HCT116 (cell line): ENCODE measurements around the gene WDR17. TPM values are rescaled to one million over a fixed set of nuclear protein-coding genes. Genes with fewer than 3 reads are reported as not detected.

Source experiments
- ATAC-seq: fragments of 200-7000 bp; cut with Tn5 transposase; 2 replicates; pipeline ENCODE4 v1.9.1; 2020; ENCODE audit warnings: mild to moderate bottlenecking, moderate library complexity
- BruUV-seq: library from RNA; stranded (reverse); fragments of 400-500 nt; replicated peaks from 2 replicates; lab custom pipeline; 2021; lab: Mats Ljungman, UMichigan
- CTCF ChIA-PET: fragments of 300-600 bp; sonication (Branson Sonifier 250); formaldehyde crosslinking; loops from one replicate; lab custom pipeline; 2021; ENCODE audit warnings: antibody characterized with exemption; lab: Charles Lee
- POLR2A ChIA-PET: fragments of 300-600, 350-600 bp; sonication (Branson Sonifier 250); formaldehyde crosslinking; loops from one replicate; lab custom pipeline; 2021; ENCODE audit warnings: antibody characterized with exemption; lab: Charles Lee
- RAD21 ChIA-PET, 2 experiments: fragments of 300-600 bp; sonication (Branson Sonifier 250); formaldehyde crosslinking; loops; one replicate each; lab custom pipeline; 2023; ENCODE audit warnings: low total read pairs in 2 of 2; ENCODE audit not compliant: uncharacterized antibody in 2 of 2, unreplicated experiment in 2 of 2, low non-redundant PET in 1 of 2; lab: Charles Lee
- DNase-seq: peaks from one replicate; pipeline ENCODE4 v3.0.0-alpha.2; 2010; ENCODE audit warnings: low read depth, low spot score
- H2AFZ ChIP-seq: fragments of 200-600 bp; shearing (Covaris generic), sonication (generic); 2 replicates; pipeline ENCODE4 v1.6.1; 2017; ENCODE audit warnings: low read depth, mixed run types, mixed read lengths, antibody characterized with exemption, low read length; ENCODE audit not compliant: poor library complexity, severe bottlenecking
- H3K27ac ChIP-seq: 2 replicates; pipeline ENCODE4 v1.5.1; 2012; ENCODE audit warnings: low read depth, low read length
- H3K27me3 ChIP-seq: fragments of 200-600 bp; sonication (generic); 2 replicates; pipeline ENCODE4 v1.6.1; 2016; ENCODE audit warnings: mixed run types, low read length, mixed read lengths; ENCODE audit not compliant: insufficient read depth
- H3K36me3 ChIP-seq, 2 experiments: fragments of 200-500 bp in 1 of 2; fragments of 200-600 bp in 1 of 2; sonication (Bioruptor generic) in 1 of 2; sonication (generic) in 1 of 2; 2 replicates each; pipeline versions ENCODE4 v1.5.1 to v1.6.1; 2014 to 2016; ENCODE audit warnings: low read length in 2 of 2, inconsistent platforms in 1 of 2, mixed read lengths in 1 of 2, mixed run types in 1 of 2; ENCODE audit not compliant: insufficient read depth in 2 of 2, control insufficient read depth in 1 of 2
- H3K4me1 ChIP-seq, 2 experiments: fragments of 200-600 bp in 1 of 2; sonication (generic) in 1 of 2; 2 replicates each; pipeline versions ENCODE4 v1.5.1 to v1.6.1; 2012 to 2017; ENCODE audit warnings: low read length in 2 of 2, inconsistent platforms in 1 of 2, mild to moderate bottlenecking in 1 of 2, mixed read lengths in 1 of 2, mixed run types in 1 of 2, moderate library complexity in 1 of 2; ENCODE audit not compliant: insufficient read depth in 2 of 2, control insufficient read depth in 1 of 2
- H3K4me2 ChIP-seq: fragments of 200-600 bp; sonication (generic); 2 replicates; pipeline ENCODE4 v1.6.1; 2017; ENCODE audit warnings: mixed run types, low read length, mixed read lengths
- H3K4me3 ChIP-seq, 2 experiments: fragments of 200-600 bp in 1 of 2; sonication (generic) in 1 of 2; replicated peaks in 1 of 2; 2 replicates each; pipeline ENCODE4 v1.5.1; 2011 to 2016; ENCODE audit warnings: low read length in 2 of 2, control low read depth in 1 of 2, low read depth in 1 of 2, mild to moderate bottlenecking in 1 of 2, mixed read lengths in 1 of 2, mixed run types in 1 of 2
- H3K79me2 ChIP-seq: fragments of 200-600 bp; sonication (generic); 2 replicates; pipeline ENCODE4 v1.6.1; 2017; ENCODE audit warnings: mild to moderate bottlenecking, mixed run types, low read length, moderate library complexity, mixed read lengths; ENCODE audit not compliant: insufficient read depth
- H3K9ac ChIP-seq: fragments of 200-600 bp; sonication (generic); 2 replicates; pipeline ENCODE4 v1.6.1; 2016; ENCODE audit warnings: low read length, mixed read lengths
- H3K9me2 ChIP-seq: fragments of 200-600 bp; sonication (generic), shearing (Covaris generic); 2 replicates; pipeline ENCODE4 v1.6.1; 2017; ENCODE audit warnings: mixed run types, mild to moderate bottlenecking, moderate library complexity; ENCODE audit not compliant: insufficient read depth
- H3K9me3 ChIP-seq, 2 experiments: fragments of 200-500 bp in 1 of 2; fragments of 200-600 bp in 1 of 2; sonication (Bioruptor generic) in 1 of 2; sonication (generic) in 1 of 2; 2 replicates each; pipeline ENCODE4 v1.6.1; 2014 to 2017; ENCODE audit warnings: low read length in 2 of 2, mixed read lengths in 2 of 2, inconsistent platforms in 1 of 2, low read depth in 1 of 2, mild to moderate bottlenecking in 1 of 2, mixed run types in 1 of 2, moderate library complexity in 1 of 2; ENCODE audit not compliant: control insufficient read depth in 1 of 2, insufficient read depth in 1 of 2
- H4K20me1 ChIP-seq: fragments of 200-600 bp; sonication (generic), shearing (Covaris generic); 2 replicates; pipeline ENCODE4 v1.6.1; 2017; ENCODE audit warnings: mixed run types, mild to moderate bottlenecking, moderate library complexity; ENCODE audit not compliant: insufficient read depth
- ELF1 ChIP-seq: IDR thresholded peaks from 2 replicates; pipeline ENCODE4 v1.6.1; 2012; ENCODE audit warnings: low read depth, borderline replicate concordance
- FOSL1 ChIP-seq: IDR thresholded peaks from 2 replicates; pipeline ENCODE4 v1.6.1; 2012; ENCODE audit warnings: low read depth
- JUND ChIP-seq: IDR thresholded peaks from 2 replicates; pipeline ENCODE4 v1.6.1; 2012
- SP1 ChIP-seq: IDR thresholded peaks from 2 replicates; pipeline ENCODE4 v1.6.1; 2012; ENCODE audit warnings: low read depth
- YY1 ChIP-seq: IDR thresholded peaks from 2 replicates; pipeline ENCODE4 v1.6.1; 2011; ENCODE audit warnings: low read length, low read depth, moderate library complexity, mild to moderate bottlenecking; ENCODE audit not compliant: insufficient replicate concordance; ENCODE audit errors: extremely low read depth
- intact Hi-C: fragments of 100-400 bp; cut with micrococcal nuclease; formaldehyde crosslinking; loops from 2 replicates; pipeline ENCODE4 v1.10.0; 2022
- total RNA-seq: library from RNA; stranded (reverse); gene quantifications from one replicate; pipeline ENCODE4 v1.2.1, GENCODE V29; 2021; ENCODE audit not compliant: unreplicated experiment
- TF ChIP-seq, protein P1 (sequence below), 3 experiments: fragments of 200-600 bp in 1 of 3; sonication (generic) in 1 of 3; IDR thresholded peaks in 2 of 3; conservative IDR thresholded peaks in 1 of 3; 2 replicates each; pipeline ENCODE4 v1.5.1; 2012 to 2017; ENCODE audit warnings: low read depth in 2 of 3, low read length in 2 of 3, antibody characterized with exemption in 1 of 3, borderline replicate concordance in 1 of 3, control low read depth in 1 of 3, mild to moderate bottlenecking in 1 of 3, mixed read lengths in 1 of 3, mixed run types in 1 of 3, moderate library complexity in 1 of 3; ENCODE audit not compliant: insufficient read depth in 1 of 3

The WDR17 gene
- total RNA-seq, 1 experiment from 2014 or later: 0.20 TPM

DNA sequence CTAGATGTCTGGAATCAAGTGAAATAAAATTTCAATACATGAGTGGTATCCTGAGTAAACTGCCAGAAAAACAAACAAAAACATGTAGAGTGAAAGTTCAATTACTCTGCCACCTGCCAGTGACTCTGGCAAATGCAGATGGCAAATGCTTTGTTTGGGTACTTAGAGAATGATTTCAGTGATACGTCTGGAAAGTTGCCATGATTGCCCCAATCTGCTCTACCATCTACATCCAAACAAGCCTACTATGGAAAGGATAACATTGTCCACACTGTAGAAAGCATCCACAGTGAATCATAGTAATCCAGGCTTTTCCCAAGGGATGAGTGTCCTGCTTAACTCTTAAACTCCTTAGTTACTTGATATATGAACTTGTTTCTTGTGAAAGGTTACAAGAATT lies 126.3 kb downstream of the WDR17 start:
- ChIA-PET POLR2A (no interaction called here), RAD21 (no interaction called here), CTCF (no interaction called here)
- peak overlapping the region; percentile 92 for H2AFZ ChIP-seq
- H3K27me3 ChIP-seq: no peaks in the 10 kb centered on the region
- H3K79me2 ChIP-seq: no peaks in the 10 kb centered on the region
- H4K20me1 ChIP-seq: no peaks in the 10 kb centered on the region
- peaks cover 2 to 48% of the 10 kb centered on the region in 2 experiments; a peak in 3 of 4 replicates for H3K4me1 ChIP-seq
- DNase-seq: no peak
- H3K9me3 ChIP-seq: no peaks in the 10 kb centered on the region
- no peak for ATAC-seq
- H3K27ac ChIP-seq: no peak overlapping the region
- BruUV-seq: no TSS peak
- intact Hi-C loops: no loop called here
- H3K4me2 ChIP-seq: no peak overlapping the region
- peaks cover 3% of the 10 kb centered on the region; the same call in 1 of the 2 replicates for H3K9me2 ChIP-seq
- H3K4me3 ChIP-seq: no peak overlapping the region
- no peaks in the 10 kb centered on the region for H3K36me3 ChIP-seq
- TF ChIP-seq, protein P1, sequence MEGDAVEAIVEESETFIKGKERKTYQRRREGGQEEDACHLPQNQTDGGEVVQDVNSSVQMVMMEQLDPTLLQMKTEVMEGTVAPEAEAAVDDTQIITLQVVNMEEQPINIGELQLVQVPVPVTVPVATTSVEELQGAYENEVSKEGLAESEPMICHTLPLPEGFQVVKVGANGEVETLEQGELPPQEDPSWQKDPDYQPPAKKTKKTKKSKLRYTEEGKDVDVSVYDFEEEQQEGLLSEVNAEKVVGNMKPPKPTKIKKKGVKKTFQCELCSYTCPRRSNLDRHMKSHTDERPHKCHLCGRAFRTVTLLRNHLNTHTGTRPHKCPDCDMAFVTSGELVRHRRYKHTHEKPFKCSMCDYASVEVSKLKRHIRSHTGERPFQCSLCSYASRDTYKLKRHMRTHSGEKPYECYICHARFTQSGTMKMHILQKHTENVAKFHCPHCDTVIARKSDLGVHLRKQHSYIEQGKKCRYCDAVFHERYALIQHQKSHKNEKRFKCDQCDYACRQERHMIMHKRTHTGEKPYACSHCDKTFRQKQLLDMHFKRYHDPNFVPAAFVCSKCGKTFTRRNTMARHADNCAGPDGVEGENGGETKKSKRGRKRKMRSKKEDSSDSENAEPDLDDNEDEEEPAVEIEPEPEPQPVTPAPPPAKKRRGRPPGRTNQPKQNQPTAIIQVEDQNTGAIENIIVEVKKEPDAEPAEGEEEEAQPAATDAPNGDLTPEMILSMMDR (IDR thresholded peaks at IDR 0.05 in 2 of 3, conservative IDR thresholded peaks at IDR 0.05 in 1 of 3; ENCODE audit: borderline replicate concordance in 1 of 3, insufficient read depth in 1 of 3, low read depth in 2 of 3, low read length in 2 of 3): 0 out of 6 replicates have a peak, but pooled peaks of 1 of the 3 experiments have one; percentile 27
- no peak for TF ChIP-seq ELF1
- H3K9ac ChIP-seq: no peak overlapping the region

DNA sequence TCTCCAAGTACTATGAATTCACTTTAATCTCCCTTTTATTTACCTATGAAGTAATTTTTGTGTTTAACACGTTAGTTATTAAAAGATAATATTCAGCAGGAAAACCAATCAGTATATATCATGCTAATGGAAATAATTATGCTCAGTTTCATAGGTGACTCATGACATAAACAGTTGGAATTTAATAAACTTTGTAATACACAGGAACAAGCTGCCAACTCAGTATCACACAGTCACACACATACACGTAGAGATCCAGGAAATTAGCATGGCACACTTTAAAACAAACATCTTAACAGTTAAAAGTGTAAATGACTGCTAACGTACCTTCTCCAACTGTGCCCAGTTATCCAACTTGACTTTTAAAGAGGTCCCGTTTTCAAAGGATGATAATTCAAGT lies 127.5 kb downstream of the WDR17 start:
- H3K27me3 ChIP-seq: no peaks in the 10 kb centered on the region
- peak overlapping the region; percentile 29; the same call in 1 of the 2 replicates for H3K9ac ChIP-seq
- BruUV-seq: no TSS peak
- ATAC-seq: no peak
- peaks cover 2 to 36% of the 10 kb centered on the region in 2 experiments; a peak in 3 of 4 replicates for H3K4me1 ChIP-seq
- H3K4me2 ChIP-seq: peak overlapping the region; percentile 97
- intact Hi-C loops: no loop called here
- ChIA-PET RAD21 (no interaction called here), POLR2A (no interaction called here), CTCF (no interaction called here)
- H3K9me3 ChIP-seq: no peaks in the 10 kb centered on the region
- H3K36me3 ChIP-seq: no peaks in the 10 kb centered on the region
- H3K27ac ChIP-seq: no peak overlapping the region
- DNase-seq: no peak
- TF ChIP-seq FOSL1: peak; percentile 44; the same call in 1 of the 2 replicates
- no peak; the same call in 1 of the 2 replicates for TF ChIP-seq SP1
- TF ChIP-seq, protein P1 (IDR thresholded peaks at IDR 0.05 in 2 of 3, conservative IDR thresholded peaks at IDR 0.05 in 1 of 3; ENCODE audit: borderline replicate concordance in 1 of 3, insufficient read depth in 1 of 3, low read depth in 2 of 3, low read length in 2 of 3): no peak
- peak; percentile 34; the same call in 1 of the 2 replicates for TF ChIP-seq JUND
- no peak for TF ChIP-seq YY1
- H3K79me2 ChIP-seq: no peaks in the 10 kb centered on the region
- peaks cover 3% of the 10 kb centered on the region; the same call in 1 of the 2 replicates for H3K9me2 ChIP-seq
- peak overlapping the region; percentile 92 for H2AFZ ChIP-seq
- no peaks in the 10 kb centered on the region for H4K20me1 ChIP-seq
- 0 out of 4 replicates have a peak overlapping the region, but pooled peaks of 1 of the 2 experiments have one; percentile 10 for H3K4me3 ChIP-seq
